ENCODE data around the gene OR9Q1. TPM values are rescaled to one million over a fixed set of nuclear protein-coding genes. Genes with fewer than 3 reads are reported as not detected.

The OR9Q1 gene
- total and polyA plus RNA-seq, 2 of the 8 experiments (the other 6 are each of a cell fraction or from before 2014, with no cell fraction given), result not detected

- no peak overlapping the region for H2BK5ac ChIP-seq (ENCODE audit: low read depth, low read length)
- H2AFZ ChIP-seq (ENCODE audit: low read length), result 0 out of 2 replicates have a peak overlapping the region, but pooled peaks have one; percentile 57
- no peak overlapping the region for H4K5ac ChIP-seq (ENCODE audit: insufficient read length, low read depth, low read length)
- H3K36me3 ChIP-seq (ENCODE audit: control insufficient read depth in 2 of 4, insufficient read depth in 4 of 4, low read length in 3 of 4), result no peaks in the 10 kb centered on the region
- no peak overlapping the region for H2BK120ac ChIP-seq (replicated peaks; ENCODE audit: low read depth, low read length)
- no peak overlapping the region for H3K18ac ChIP-seq (ENCODE audit: extremely low read depth, low read length)
- 0 out of 2 replicates have a peak, but pooled peaks cover 2% of the 10 kb centered on the region for H3K23me2 ChIP-seq (ENCODE audit: low read depth, low read length)
- FAIRE-seq, result no peak
- no peak overlapping the region for H3K9ac ChIP-seq (replicated peaks in 1 of 4; ENCODE audit: extremely low read depth in 1 of 4, low read depth in 3 of 4, low read length in 3 of 4)
- no peaks in the 10 kb centered on the region for H4K20me1 ChIP-seq (replicated peaks in 1 of 2; ENCODE audit: control insufficient read depth in 1 of 2, insufficient read depth in 2 of 2, low read length in 2 of 2)
- H3K79me2 ChIP-seq (ENCODE audit: control insufficient read depth in 1 of 2, insufficient read depth in 2 of 2, low read length in 2 of 2), result no peaks in the 10 kb centered on the region
- no peaks in the 10 kb centered on the region for H3K9me3 ChIP-seq (ENCODE audit: insufficient read depth in 2 of 2, low read depth in 1 of 2, low read length in 1 of 2)
- H2BK20ac ChIP-seq (ENCODE audit: low read length), result no peak overlapping the region
- CTCF ChIA-PET (ENCODE audit: partially characterized antibody), result interaction anchor here (0.6 to 1.2 kb wide), 4 partner anchors 229 to 500 kb away, joined by 3 to 5 read pairs (median 3); no protein-coding TSS in a partner anchor
- no peak overlapping the region for H3K14ac ChIP-seq (ENCODE audit: insufficient read length)
- H4K8ac ChIP-seq (ENCODE audit: extremely low read depth, insufficient read depth, low read length), result no peak overlapping the region
- H3K23ac ChIP-seq (ENCODE audit: insufficient read length), result no peak overlapping the region
- POLR2A ChIA-PET (ENCODE audit: partially characterized antibody), result no interaction called here
- H2BK15ac ChIP-seq (ENCODE audit: low read length), result no peak overlapping the region
- 90% methylated on average over 8 of the region's 8 CpGs; no CpG with 5 or more reads in 1 of the 2 experiments for WGBS, 2 experiments (ENCODE audit: extremely low coverage in 1 of 2, insufficient coverage in 1 of 2, insufficient read length in 1 of 2, insufficient replicate concordance in 2 of 2, low coverage in 1 of 2, low lambda C conversion rate in 2 of 2, missing lambda C conversion rate in 1 of 2)
- no peak overlapping the region for H3K4me3 ChIP-seq (ENCODE audit: extremely low read depth in 1 of 4, insufficient read depth in 2 of 4, low read depth in 3 of 4, low read length in 4 of 4)
- H2AK5ac ChIP-seq (ENCODE audit: low read depth, low read length), result no peak overlapping the region
- DNase-seq (ENCODE audit: low read depth in 1 of 2, low spot score in 2 of 2), result no peak
- TF ChIP-seq NRF1 (IDR thresholded peaks at IDR 0.05; ENCODE audit: low read depth, low read length) (no peak), CEBPB (IDR thresholded peaks at IDR 0.05; ENCODE audit: low read depth, low read length) (0 out of 2 replicates have a peak, but pooled peaks have one; percentile 23)
- no peak overlapping the region for H3K27ac ChIP-seq (ENCODE audit: low read depth, low read length)
- H3K4me1 ChIP-seq (replicated peaks in 1 of 4; ENCODE audit: control insufficient read depth in 3 of 4, insufficient read depth in 4 of 4, low read length in 3 of 4), result no peaks in the 10 kb centered on the region
- H3K4me2 ChIP-seq (ENCODE audit: insufficient read depth in 1 of 2, low read depth in 2 of 2, low read length in 2 of 2), result no peak overlapping the region
- H4K91ac ChIP-seq (replicated peaks; ENCODE audit: insufficient read length, low read length), result no peak overlapping the region
- no peaks in the 10 kb centered on the region for H3K79me1 ChIP-seq (ENCODE audit: low read depth, low read length)
- H3K56ac ChIP-seq (replicated peaks; ENCODE audit: insufficient read length, low read depth, low read length), result no peak overlapping the region
- H3K27me3 ChIP-seq (replicated peaks in 1 of 4; ENCODE audit: control insufficient read depth in 3 of 4, extremely low read depth in 1 of 4, insufficient read depth in 3 of 4, low read length in 3 of 4), result no peaks in the 10 kb centered on the region
- no peak overlapping the region for H2BK12ac ChIP-seq (ENCODE audit: low read depth, low read length)
- no peak overlapping the region for H3K4ac ChIP-seq (replicated peaks; ENCODE audit: insufficient read length, low read depth, low read length)
Measured at GRCh38 chr11:58024601-58025091, 965 bp downstream of the OR9Q1 start.
